Hepatocyte (in vitro differentiated cells): Measurements from ENCODE around the gene SEMA4C.

ENCODE experiments used
- EZH2 ChIP-seq: fragments of 200-600 bp; sonication (generic); IDR thresholded peaks from 2 replicates; pipeline ENCODE4 v1.6.1; 2016; ENCODE audit warnings: antibody characterized with exemption, mild to moderate bottlenecking, borderline replicate concordance
- EZH2phosphoT487 ChIP-seq: fragments of 200-600 bp; sonication (generic); IDR thresholded peaks from one replicate; pipeline ENCODE4 v1.6.1; 2018; ENCODE audit warnings: antibody characterized with exemption, mild to moderate bottlenecking, low read depth, moderate library complexity; ENCODE audit not compliant: unreplicated experiment, severe bottlenecking
- TF ChIP-seq, protein P1 (sequence below): fragments of 200-600 bp; sonication (generic); IDR thresholded peaks from 2 replicates; pipeline ENCODE4 v1.5.1; 2016; ENCODE audit warnings: antibody characterized with exemption, mild to moderate bottlenecking; ENCODE audit not compliant: poor library complexity

DNA sequence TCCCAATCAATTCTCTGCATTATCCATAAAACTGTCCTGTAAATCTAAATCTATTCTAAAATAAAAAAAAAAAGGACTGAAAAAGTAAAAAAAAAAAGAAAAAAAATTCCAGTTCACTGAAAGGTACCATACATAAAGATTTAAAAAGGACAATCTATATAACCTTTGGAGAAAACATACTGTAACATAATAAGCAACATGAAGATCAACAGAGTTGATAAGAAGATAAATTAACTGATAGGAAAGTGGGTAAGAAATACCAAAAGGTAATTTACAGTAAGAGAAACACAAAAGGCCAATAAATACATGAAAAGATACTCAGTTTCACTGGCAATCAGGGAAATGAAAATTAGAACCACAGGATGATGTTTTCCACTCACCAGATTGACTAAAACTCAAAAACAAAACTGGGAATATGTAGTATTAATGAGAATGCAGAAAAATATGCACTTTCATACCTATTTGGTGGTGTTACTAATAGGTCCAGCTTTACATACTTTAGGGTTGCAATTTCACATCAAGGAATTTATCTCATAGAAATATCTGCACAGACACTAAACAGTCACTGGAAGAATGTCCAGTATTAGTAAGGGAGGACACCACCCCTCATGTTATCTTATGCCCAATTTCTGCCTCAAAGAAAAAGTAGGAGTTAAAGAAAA is 48.3 kb upstream of the SEMA4C start:
- TF ChIP-seq, protein P1, sequence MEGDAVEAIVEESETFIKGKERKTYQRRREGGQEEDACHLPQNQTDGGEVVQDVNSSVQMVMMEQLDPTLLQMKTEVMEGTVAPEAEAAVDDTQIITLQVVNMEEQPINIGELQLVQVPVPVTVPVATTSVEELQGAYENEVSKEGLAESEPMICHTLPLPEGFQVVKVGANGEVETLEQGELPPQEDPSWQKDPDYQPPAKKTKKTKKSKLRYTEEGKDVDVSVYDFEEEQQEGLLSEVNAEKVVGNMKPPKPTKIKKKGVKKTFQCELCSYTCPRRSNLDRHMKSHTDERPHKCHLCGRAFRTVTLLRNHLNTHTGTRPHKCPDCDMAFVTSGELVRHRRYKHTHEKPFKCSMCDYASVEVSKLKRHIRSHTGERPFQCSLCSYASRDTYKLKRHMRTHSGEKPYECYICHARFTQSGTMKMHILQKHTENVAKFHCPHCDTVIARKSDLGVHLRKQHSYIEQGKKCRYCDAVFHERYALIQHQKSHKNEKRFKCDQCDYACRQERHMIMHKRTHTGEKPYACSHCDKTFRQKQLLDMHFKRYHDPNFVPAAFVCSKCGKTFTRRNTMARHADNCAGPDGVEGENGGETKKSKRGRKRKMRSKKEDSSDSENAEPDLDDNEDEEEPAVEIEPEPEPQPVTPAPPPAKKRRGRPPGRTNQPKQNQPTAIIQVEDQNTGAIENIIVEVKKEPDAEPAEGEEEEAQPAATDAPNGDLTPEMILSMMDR: no peak
- TF ChIP-seq EZH2phosphoT487 (no peak), EZH2 (no peak)
